ENCODE data around the gene TENT5A.

The TENT5A gene

GRCh38 chr6:81772741-81773140 is 20.3 kb upstream of the TENT5A start:
- DNase-seq (ENCODE audit: insufficient read length, low spot score) (no peak), FAIRE-seq (peak; percentile 52)

DNA sequence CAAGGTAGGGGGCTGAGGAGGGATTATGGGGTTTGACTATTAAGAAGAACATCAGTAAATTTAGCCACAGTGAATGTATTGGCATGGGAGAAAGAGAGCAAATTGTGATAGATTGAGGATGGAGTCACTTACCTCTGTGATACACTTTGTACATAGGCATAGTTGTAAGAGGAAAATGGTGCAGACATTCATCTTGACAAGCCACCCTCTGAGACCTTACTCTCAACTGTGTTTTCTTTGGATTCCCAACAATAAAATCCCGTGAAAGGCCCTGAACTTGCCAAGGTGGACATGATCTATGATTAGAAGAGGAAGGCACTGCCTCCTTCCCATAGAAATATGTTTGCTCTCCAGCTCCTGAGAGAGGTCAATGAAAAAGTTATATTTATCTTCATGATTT is 18.6 kb upstream of the TENT5A start:
- no peak for DNase-seq (ENCODE audit: insufficient read length, low spot score)
- peak; percentile 60 for FAIRE-seq

DNA sequence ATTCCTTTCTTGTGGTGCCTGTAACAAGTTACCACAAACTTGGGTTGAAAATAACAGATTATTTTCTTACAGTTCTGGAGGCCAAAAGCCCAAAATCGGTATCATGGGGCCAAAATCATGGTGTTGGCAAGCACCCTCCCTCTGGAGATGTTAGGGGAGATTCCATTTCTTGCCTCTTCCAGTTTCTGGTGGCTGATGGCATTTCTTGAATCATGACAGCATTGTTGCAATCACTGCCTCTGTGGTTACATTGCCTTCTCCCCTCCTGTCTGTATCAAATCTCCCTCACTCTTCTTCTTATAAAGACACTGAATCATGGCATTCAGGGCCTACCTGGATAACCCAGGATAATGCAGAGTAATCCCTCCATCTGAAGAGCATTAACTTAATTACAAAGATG is 17.9 kb upstream of the TENT5A start:
- DNase-seq (ENCODE audit: insufficient read length, low spot score) (no peak), FAIRE-seq (no peak)

DNA sequence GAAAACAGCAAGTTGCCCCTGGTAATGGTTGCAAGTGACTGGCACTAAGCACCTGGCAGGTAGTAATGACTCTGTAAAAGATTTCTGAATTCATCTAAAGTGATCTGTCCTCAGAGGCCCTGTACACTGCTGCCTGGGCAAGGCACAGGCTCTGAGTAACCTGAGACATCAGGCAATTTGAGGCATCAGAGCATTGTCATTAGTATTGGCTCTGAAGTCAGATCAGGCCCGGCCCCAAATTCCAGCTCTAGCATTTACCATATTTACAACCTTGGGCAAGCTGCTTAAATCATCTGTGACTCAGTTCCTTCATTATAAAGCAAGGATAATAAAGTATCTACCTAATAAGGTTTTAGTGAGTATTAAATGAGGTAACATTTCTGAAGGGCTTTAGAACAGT is 17.3 kb upstream of the TENT5A start:
- DNase-seq (ENCODE audit: insufficient read length, low spot score) = no peak
- FAIRE-seq = no peak

DNA sequence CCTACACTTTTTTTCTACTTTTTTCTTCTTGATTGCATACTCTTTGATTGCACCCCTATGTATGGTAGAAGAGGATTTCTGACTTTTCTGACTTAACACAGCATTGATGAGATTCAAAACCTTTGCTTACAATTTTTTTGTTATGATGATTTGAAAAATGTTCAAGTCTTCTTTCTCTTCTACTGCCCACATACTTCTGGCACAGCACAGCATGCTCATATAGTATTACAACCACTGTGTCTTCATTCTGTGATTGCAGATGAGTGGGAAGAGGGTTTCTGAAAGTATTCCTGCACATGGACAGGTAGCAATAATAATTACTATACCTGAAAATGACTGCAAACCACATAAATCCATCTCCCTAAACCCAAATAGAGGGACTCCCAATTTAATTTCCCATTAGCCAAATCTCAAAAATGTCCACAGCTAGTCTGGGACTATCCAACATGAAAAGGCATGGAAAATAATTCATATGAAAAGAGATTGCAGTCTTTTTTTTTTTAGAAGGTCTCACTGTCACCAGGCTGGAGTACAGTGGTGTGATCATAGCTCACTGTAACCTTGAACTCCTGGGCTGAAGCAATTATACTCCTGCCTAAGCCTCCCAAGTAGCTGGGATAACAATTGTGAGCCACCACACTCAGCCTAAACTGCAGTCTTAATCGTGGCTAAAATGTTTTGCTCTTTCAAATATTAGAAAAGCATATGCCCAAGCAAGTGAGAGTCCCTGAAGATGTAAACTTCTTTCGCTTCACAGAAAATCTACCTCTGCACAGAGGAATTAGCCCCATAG is 15.9 kb upstream of the TENT5A start:
- DNase-seq (ENCODE audit: insufficient read length, low spot score) (no peak), FAIRE-seq (no peak)

- FAIRE-seq = no peak
Observed at GRCh38 chr6:81767163-81767891, 14.8 kb upstream of the TENT5A start.

DNA sequence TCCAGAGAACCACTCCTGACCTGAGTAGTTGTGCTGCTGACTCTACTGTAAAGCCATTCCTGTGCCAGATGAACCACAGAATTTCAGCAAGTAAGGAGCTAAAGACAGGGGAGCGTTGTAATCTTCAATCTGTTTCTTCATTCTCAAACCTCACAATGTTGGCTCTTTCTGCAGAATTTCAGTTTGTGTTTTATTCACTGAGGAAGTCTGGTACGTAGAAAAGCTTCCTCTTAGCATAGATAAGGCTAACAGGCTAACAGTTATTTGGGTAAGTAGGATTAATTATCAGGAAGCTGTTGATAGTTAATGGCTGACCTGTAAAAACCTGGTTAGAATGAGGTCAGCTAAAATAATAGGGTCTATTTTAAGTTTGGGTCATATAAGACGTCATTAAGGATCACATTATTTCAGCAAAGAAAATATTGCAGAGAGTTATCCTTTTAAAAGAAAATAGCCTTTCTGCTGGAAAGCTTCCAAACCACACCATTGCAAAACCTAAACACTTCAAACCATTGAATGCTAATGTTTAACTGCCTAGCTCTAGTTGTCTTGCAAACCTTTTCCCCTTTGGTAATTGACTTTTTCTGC is 14.1 kb upstream of the TENT5A start:
- FAIRE-seq = peak; percentile 76
- DNase-seq (ENCODE audit: insufficient read length, low spot score) = no peak

More at GRCh38 chr6:81767163-81767891, 14.8 kb upstream of the TENT5A start:
- no peak for DNase-seq (ENCODE audit: insufficient read length, low spot score)

DNA sequence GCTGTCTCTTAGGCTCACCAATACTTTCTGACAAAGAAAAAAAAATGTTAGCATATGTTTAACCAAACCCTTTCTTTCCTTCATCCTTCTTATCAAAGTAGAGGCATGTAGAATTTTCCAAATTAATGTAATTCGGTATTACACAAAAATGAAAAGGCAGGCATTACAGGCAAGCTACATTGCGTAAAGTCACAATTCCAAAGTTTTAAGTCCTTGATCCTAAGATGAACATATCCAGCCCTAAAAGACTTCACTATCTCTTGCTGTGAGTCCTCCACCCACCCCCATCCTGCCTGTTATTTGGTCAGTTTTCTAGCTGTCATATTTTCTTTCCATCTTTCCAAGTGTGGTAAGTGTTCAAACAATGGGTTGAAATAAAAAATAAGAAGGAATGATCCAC is 12.1 kb upstream of the TENT5A start:
- DNase-seq (ENCODE audit: insufficient read length, low spot score) (no peak), FAIRE-seq (no peak)

- DNase-seq (ENCODE audit: insufficient read length, low spot score) (no peak), FAIRE-seq (no peak)
Observed at GRCh38 chr6:81763968-81764367, 11.5 kb upstream of the TENT5A start.

DNA sequence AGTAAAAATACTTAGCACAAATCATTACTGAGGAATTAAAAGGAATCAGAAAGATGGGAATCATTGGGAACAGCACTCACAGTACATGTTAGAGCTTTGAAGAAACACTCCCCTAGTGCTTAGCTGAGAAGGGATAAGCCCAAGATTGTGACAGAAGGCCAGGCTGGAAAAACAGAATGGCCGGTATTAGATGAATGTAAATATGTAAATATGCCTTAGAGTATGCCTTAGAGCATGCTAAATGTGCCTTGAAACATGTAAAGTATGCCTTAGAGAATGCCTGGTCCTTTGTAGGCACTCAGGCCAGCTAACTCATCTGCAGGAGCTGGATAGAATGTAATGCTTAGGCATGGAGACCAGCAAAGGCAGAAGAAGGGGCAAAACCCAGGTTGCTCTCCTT is 10.6 kb upstream of the TENT5A start:
- FAIRE-seq (no peak), DNase-seq (ENCODE audit: insufficient read length, low spot score) (no peak)

GRCh38 chr6:81762606-81763005 is 10.1 kb upstream of the TENT5A start:
- FAIRE-seq (no peak), DNase-seq (ENCODE audit: insufficient read length, low spot score) (no peak)

- no peak for FAIRE-seq
- DNase-seq (ENCODE audit: insufficient read length, low spot score) = no peak
Observed at GRCh38 chr6:81762132-81762531, 9.7 kb upstream of the TENT5A start.

DNA sequence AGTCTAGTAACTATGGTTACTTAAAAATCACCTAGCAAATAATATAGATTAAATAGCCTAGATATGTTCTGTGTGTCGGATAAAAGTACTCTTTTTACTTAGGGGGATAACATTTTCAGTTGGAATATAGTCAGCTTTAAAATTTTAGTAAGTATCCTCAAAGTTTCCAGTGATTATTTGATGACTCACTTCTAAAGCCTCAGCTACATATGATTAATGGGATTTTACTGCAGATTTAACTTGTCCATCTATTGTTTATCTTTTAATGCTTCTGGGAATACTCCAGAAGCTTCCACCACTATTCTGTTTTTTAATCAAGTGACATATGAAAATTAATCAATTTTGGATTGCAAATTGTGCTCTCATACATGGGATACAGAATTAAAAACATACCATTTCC is 8.7 kb upstream of the TENT5A start:
- FAIRE-seq (peak; percentile 35), DNase-seq (ENCODE audit: insufficient read length, low spot score) (no peak)

DNA sequence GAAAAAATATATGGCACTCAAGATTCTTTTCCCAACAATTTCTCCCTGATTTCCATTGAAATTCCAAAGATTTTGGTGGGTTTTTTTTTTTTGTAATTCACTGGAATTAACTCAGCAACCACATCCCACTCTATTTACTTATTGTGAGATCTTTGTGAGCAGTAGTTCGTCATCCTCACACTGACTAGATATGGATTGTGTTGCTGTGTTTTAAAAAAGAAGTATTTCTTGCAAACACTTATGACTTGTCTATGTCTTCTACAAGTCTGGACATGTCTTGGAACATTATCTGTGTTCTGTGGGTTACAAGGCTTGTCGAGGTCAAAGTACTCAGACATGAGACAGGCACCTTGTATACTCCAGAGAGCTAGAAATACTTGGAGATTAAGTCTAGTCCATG is 7.3 kb upstream of the TENT5A start:
- no peak for DNase-seq (ENCODE audit: insufficient read length, low spot score)
- no peak for FAIRE-seq

- FAIRE-seq = no peak
Observed at GRCh38 chr6:81758221-81758620, 5.7 kb upstream of the TENT5A start.

GRCh38 chr6:81756690-81757089 is 4.2 kb upstream of the TENT5A start:
- DNase-seq (ENCODE audit: insufficient read length, low spot score) (no peak), FAIRE-seq (no peak)

More at GRCh38 chr6:81758221-81758620, 5.7 kb upstream of the TENT5A start:
- DNase-seq (ENCODE audit: insufficient read length, low spot score) = no peak

GRCh38 chr6:81755551-81755950 is 3.1 kb upstream of the TENT5A start:
- no peak for FAIRE-seq

GRCh38 chr6:81754906-81755305 is 2.4 kb upstream of the TENT5A start:
- DNase-seq (ENCODE audit: insufficient read length, low spot score) = no peak
- no peak for FAIRE-seq

More at GRCh38 chr6:81755551-81755950, 3.1 kb upstream of the TENT5A start:
- DNase-seq (ENCODE audit: insufficient read length, low spot score) = no peak

DNA sequence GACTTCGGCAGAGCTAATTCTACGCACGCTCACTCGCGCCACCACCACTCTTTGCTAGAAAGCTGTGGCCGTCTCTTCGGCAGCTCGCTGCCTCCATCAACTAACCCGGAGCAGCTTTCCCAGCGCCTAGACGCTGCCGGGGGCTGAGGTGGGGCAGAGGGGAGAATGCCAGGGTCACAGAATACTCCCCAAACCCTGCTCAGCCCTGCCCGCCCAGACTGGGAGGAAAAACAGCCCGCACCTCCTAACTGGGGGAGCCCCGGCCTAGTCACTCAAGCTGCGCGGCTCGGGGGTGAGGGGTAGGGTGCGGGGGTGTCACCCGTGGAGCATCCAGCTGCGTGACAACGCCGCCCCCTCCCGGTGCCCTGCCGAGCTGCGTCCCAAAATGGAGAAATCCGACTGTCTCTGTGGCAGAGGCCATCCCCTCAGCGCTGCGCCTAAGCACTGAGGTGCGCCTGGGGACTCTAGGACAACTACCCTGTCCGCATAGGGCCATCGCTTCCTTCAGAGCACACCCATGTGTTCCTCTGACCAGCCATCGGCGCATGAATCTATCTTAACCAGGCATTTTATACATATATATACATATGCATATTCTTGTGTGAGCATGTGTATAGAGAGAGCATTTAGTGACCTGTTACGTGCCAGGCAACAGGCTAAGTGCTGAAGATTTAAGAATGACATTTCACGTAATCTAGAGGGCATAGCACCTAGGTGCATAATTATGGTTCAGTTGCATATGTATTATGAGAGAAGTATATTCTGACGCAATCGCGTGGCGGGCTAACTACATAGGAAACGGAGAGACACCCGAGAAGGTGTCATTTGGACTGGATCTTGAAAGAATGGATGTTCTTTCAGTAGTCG is 1.5 kb upstream of the TENT5A start:
- DNase-seq (ENCODE audit: insufficient read length, low spot score) (peak; percentile 16), FAIRE-seq (peak; percentile 42)

DNA sequence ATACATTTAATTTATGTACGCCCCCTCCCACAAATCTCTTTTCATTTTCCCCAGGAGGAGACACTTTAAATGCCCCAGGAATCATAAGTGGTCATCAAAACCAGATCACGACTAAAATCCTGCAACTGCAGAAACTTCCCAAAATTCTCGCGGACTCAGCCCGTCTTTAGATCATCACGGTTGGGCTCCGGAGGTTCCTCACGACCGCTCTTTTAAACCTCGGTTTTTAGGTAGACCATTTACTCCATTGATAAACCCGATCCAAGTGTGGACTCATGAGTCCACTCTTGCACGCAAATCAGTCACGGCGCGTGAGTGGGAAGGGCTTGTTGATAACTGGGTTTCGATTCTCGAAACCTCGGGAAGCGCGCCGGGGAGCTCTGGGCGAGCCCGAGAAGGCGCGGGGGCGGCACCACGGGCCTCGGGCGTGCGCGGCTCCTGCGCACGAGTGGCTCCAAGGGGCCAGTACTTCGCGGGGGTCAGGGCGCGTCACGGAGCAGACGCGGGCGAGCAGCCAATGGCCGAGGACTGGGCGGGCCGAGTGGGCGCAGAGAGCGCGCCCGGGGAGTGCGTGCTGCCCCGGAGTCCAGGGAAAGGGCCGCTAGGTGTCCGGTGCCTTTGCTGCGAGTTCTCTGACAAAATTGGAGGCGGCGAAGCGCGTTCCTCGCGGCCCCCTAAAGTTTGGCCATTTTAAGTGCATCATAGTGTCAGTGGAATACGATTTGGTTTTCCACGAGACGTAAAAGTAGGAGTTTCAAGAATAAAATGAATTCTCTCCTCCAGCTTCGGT is 635 bp upstream of the TENT5A start:
- no peak for FAIRE-seq

More for the DNA sequence above, 635 bp upstream of the TENT5A start:
- DNase-seq (ENCODE audit: insufficient read length, low spot score) = peak; percentile 39

Measured in GM19239 (cell line).